H1 (cell line): ENCODE measurements around the gene PTCH1. TPM values are rescaled to one million over a fixed set of nuclear protein-coding genes. Genes with fewer than 3 reads are reported as not detected.

ENCODE experiments used
- CTCF ChIA-PET: fragments of 300-600 bp; sonication (Branson Sonifier 250); formaldehyde crosslinking; loops from one replicate; lab custom pipeline; 2021; ENCODE audit not compliant: partially characterized antibody; lab: Charles Lee
- POLR2A ChIA-PET: fragments of 300-600 bp; sonication (Branson Sonifier 250); formaldehyde crosslinking; loops from one replicate; lab custom pipeline; 2021; ENCODE audit warnings: inconsistent platforms; ENCODE audit not compliant: partially characterized antibody; lab: Charles Lee
- DNase-seq, 2 experiments: peaks; one replicate each; pipeline versions ENCODE4 v3.0.0 to v3.0.0-alpha.2; 2010 to 2022; ENCODE audit warnings: low spot score in 2 of 2, low read depth in 1 of 2, mixed read lengths in 1 of 2
- FAIRE-seq: peaks from 2 replicates; lab custom pipeline; 2011; peaks lifted over from hg19 to GRCh38; lab: Jason Lieb, UNC
- H2AFZ ChIP-seq: 2 replicates; pipeline ENCODE4 v1.8.1; 2012; ENCODE audit warnings: low read length, inconsistent platforms
- H2AK5ac ChIP-seq: 2 replicates; pipeline ENCODE4 v1.6.1; 2013; ENCODE audit warnings: low read depth, low read length
- H2BK120ac ChIP-seq: replicated peaks from 2 replicates; pipeline ENCODE3; 2013; ENCODE audit warnings: low read depth, low read length, inconsistent platforms
- H2BK12ac ChIP-seq: 2 replicates; pipeline ENCODE4 v1.6.1; 2013; ENCODE audit warnings: low read depth, low read length
- H2BK15ac ChIP-seq: 2 replicates; pipeline ENCODE4 v1.6.1; 2013; ENCODE audit warnings: low read length
- H2BK20ac ChIP-seq: 2 replicates; pipeline ENCODE4 v1.6.1; 2013; ENCODE audit warnings: low read length
- H2BK5ac ChIP-seq: 2 replicates; pipeline ENCODE4 v1.6.1; 2013; ENCODE audit warnings: low read depth, low read length
- H3K14ac ChIP-seq: 2 replicates; pipeline ENCODE4 v1.6.1; 2013; ENCODE audit warnings: inconsistent platforms; ENCODE audit not compliant: insufficient read length
- H3K18ac ChIP-seq: 2 replicates; pipeline ENCODE4 v1.6.1; 2013; ENCODE audit warnings: low read length; ENCODE audit errors: extremely low read depth
- H3K23ac ChIP-seq: 2 replicates; pipeline ENCODE4 v1.6.1; 2013; ENCODE audit warnings: inconsistent platforms; ENCODE audit not compliant: insufficient read length
- H3K23me2 ChIP-seq: 2 replicates; pipeline ENCODE4 v1.6.1; 2013; ENCODE audit warnings: low read depth, low read length
- H3K27ac ChIP-seq: 2 replicates; pipeline ENCODE4 v1.6.1; 2011; ENCODE audit warnings: low read depth, low read length, inconsistent platforms
- H3K27me3 ChIP-seq, 4 experiments: replicated peaks in 1 of 4; 1 replicate in 1 of 4; 2 replicates in 3 of 4; pipeline versions ENCODE4 v1.6.1 to v1.8.1; 2011 to 2013; ENCODE audit warnings: low read length in 3 of 4, mild to moderate bottlenecking in 3 of 4, inconsistent platforms in 2 of 4, mixed read lengths in 2 of 4, moderate library complexity in 1 of 4; ENCODE audit not compliant: control insufficient read depth in 3 of 4, insufficient read depth in 3 of 4; ENCODE audit errors: extremely low read depth in 1 of 4
- H3K36me3 ChIP-seq, 4 experiments: 2 replicates each; pipeline versions ENCODE4 v1.6.1 to v1.8.1; 2011 to 2013; ENCODE audit warnings: mild to moderate bottlenecking in 4 of 4, low read length in 3 of 4, moderate library complexity in 2 of 4, control low read depth in 1 of 4, inconsistent platforms in 1 of 4; ENCODE audit not compliant: insufficient read depth in 4 of 4, control insufficient read depth in 2 of 4
- H3K4ac ChIP-seq: replicated peaks from 2 replicates; pipeline ENCODE3; 2013; ENCODE audit warnings: low read length, low read depth, mixed read lengths, inconsistent platforms; ENCODE audit not compliant: insufficient read length
- H3K4me1 ChIP-seq, 4 experiments: replicated peaks in 1 of 4; 1 replicate in 1 of 4; 2 replicates in 3 of 4; pipeline versions ENCODE4 v1.6.1 to v1.8.1; 2011 to 2013; ENCODE audit warnings: low read length in 3 of 4, inconsistent platforms in 2 of 4, mixed read lengths in 1 of 4; ENCODE audit not compliant: insufficient read depth in 4 of 4, control insufficient read depth in 3 of 4
- H3K4me2 ChIP-seq, 2 experiments: 2 replicates each; pipeline versions ENCODE4 v1.6.1 to v1.8.1; 2011 to 2013; ENCODE audit warnings: low read depth in 2 of 2, low read length in 2 of 2, control low read depth in 1 of 2, inconsistent platforms in 1 of 2, mild to moderate bottlenecking in 1 of 2; ENCODE audit not compliant: insufficient read depth in 1 of 2
- H3K4me3 ChIP-seq, 4 experiments: fragments of 200-600, 300-600 bp in 1 of 4; sonication (generic), shearing (Covaris generic), sonication (Bioruptor Twin) in 1 of 4; 2 replicates each; pipeline versions ENCODE4 v1.5.1 to v1.8.1; 2011 to 2016; ENCODE audit warnings: low read length in 4 of 4, low read depth in 3 of 4, control low read depth in 2 of 4, inconsistent platforms in 2 of 4, mild to moderate bottlenecking in 2 of 4, mixed read lengths in 1 of 4, moderate library complexity in 1 of 4; ENCODE audit not compliant: insufficient read depth in 2 of 4; ENCODE audit errors: extremely low read depth in 1 of 4
- H3K56ac ChIP-seq: replicated peaks from 2 replicates; pipeline ENCODE3; 2013; ENCODE audit warnings: low read depth, mild to moderate bottlenecking, mixed read lengths, low read length, inconsistent platforms; ENCODE audit not compliant: insufficient read length
- H3K79me1 ChIP-seq: 2 replicates; pipeline ENCODE4 v1.6.1; 2013; ENCODE audit warnings: low read depth, low read length, control low read depth
- H3K79me2 ChIP-seq, 2 experiments: 2 replicates each; pipeline versions ENCODE4 v1.6.1 to v1.8.1; 2012 to 2013; ENCODE audit warnings: low read length in 2 of 2, mild to moderate bottlenecking in 2 of 2, inconsistent platforms in 1 of 2; ENCODE audit not compliant: insufficient read depth in 2 of 2, control insufficient read depth in 1 of 2
- H3K9ac ChIP-seq, 4 experiments: replicated peaks in 1 of 4; 1 replicate in 1 of 4; 2 replicates in 3 of 4; pipeline versions ENCODE4 v1.6.1 to v1.8.1; 2011 to 2013; ENCODE audit warnings: low read depth in 3 of 4, low read length in 3 of 4, control low read depth in 2 of 4, mild to moderate bottlenecking in 2 of 4, moderate library complexity in 2 of 4, inconsistent platforms in 1 of 4; ENCODE audit errors: extremely low read depth in 1 of 4
- H3K9me3 ChIP-seq, 2 experiments: 2 replicates each; pipeline versions ENCODE4 v1.6.1 to v1.8.1; 2012 to 2013; ENCODE audit warnings: mild to moderate bottlenecking in 2 of 2, moderate library complexity in 2 of 2, control low read depth in 1 of 2, inconsistent platforms in 1 of 2, low read depth in 1 of 2, low read length in 1 of 2, mixed read lengths in 1 of 2; ENCODE audit not compliant: insufficient read depth in 2 of 2
- H4K20me1 ChIP-seq, 2 experiments: replicated peaks in 1 of 2; 2 replicates each; pipeline versions ENCODE3 to v1.8.1; 2011 to 2013; ENCODE audit warnings: inconsistent platforms in 2 of 2, low read length in 2 of 2, mild to moderate bottlenecking in 1 of 2; ENCODE audit not compliant: insufficient read depth in 2 of 2, control insufficient read depth in 1 of 2
- H4K5ac ChIP-seq: 2 replicates; pipeline ENCODE4 v1.6.1; 2013; ENCODE audit warnings: low read length, low read depth, mixed read lengths, inconsistent platforms; ENCODE audit not compliant: insufficient read length
- H4K8ac ChIP-seq: 2 replicates; pipeline ENCODE4 v1.8.0; 2013; ENCODE audit warnings: mild to moderate bottlenecking, moderate library complexity, low read length, inconsistent platforms; ENCODE audit not compliant: insufficient read depth; ENCODE audit errors: extremely low read depth
- H4K91ac ChIP-seq: replicated peaks from 2 replicates; pipeline ENCODE3; 2013; ENCODE audit warnings: low read length, mixed read lengths, inconsistent platforms; ENCODE audit not compliant: insufficient read length
- FOSL1 ChIP-seq: IDR thresholded peaks from 2 replicates; pipeline ENCODE4 v1.6.1; 2011; ENCODE audit warnings: mild to moderate bottlenecking, low read depth, low read length, moderate library complexity; ENCODE audit not compliant: insufficient read depth
- GABPA ChIP-seq: IDR thresholded peaks from 2 replicates; pipeline ENCODE4 v1.6.1; 2011; ENCODE audit warnings: mild to moderate bottlenecking, low read length, moderate library complexity, borderline replicate concordance; ENCODE audit not compliant: insufficient read depth
- GTF2F1 ChIP-seq: IDR thresholded peaks from 2 replicates; pipeline ENCODE4 v1.6.1; 2012; ENCODE audit warnings: low read depth, low read length, improper control_type of control experiment, borderline replicate concordance
- MAFK ChIP-seq: IDR thresholded peaks from 2 replicates; pipeline ENCODE4 v1.6.1; 2012; ENCODE audit warnings: low read depth, mild to moderate bottlenecking, improper control_type of control experiment, low read length
- RBBP5 ChIP-seq: IDR thresholded peaks from 2 replicates; pipeline ENCODE4 v1.7.1; 2012; ENCODE audit warnings: low read depth, mild to moderate bottlenecking, inconsistent platforms, low read length, moderate library complexity, borderline replicate concordance
- RNF2 ChIP-seq: fragments of 200-900, 300-1000 bp; sonication (generic); IDR thresholded peaks from 2 replicates; pipeline ENCODE4 v1.7.1; 2016; ENCODE audit warnings: borderline replicate concordance, low read depth, mild to moderate bottlenecking, antibody characterized with exemption, low read length; ENCODE audit not compliant: poor library complexity, severe bottlenecking; ENCODE audit errors: missing control alignments
- SAP30 ChIP-seq: fragments of 300-600 bp; sonication (generic); IDR thresholded peaks from 2 replicates; pipeline ENCODE4 v1.7.1; 2012; ENCODE audit warnings: low read length, moderate library complexity, mild to moderate bottlenecking, inconsistent platforms; ENCODE audit not compliant: insufficient read depth, insufficient replicate concordance
- ZNF274 ChIP-seq: IDR thresholded peaks from 2 replicates; pipeline ENCODE4 v1.7.0; 2012; ENCODE audit warnings: low read length, borderline replicate concordance; ENCODE audit errors: extremely low read depth
- WGBS, 2 experiments: shearing (Covaris generic) in 1 of 2; methylation state at CpG; one replicate each; pipeline versions ENCODE4 v1.1.6 to v1.1.7; 2013 to 2015; ENCODE audit warnings: low lambda C conversion rate in 2 of 2, mixed read lengths in 2 of 2, inconsistent platforms in 1 of 2, low coverage in 1 of 2, missing lambda C conversion rate in 1 of 2; ENCODE audit not compliant: insufficient replicate concordance in 2 of 2, insufficient coverage in 1 of 2, insufficient read length in 1 of 2; ENCODE audit errors: extremely low coverage in 1 of 2, missing lambda C conversion rate in 1 of 2; 5-methylcytosine and 5-hydroxymethylcytosine counted together
- polyA plus RNA-seq, 7 experiments: library from polyadenylated mRNA; depleted of rRNA in 3 of 7; stranded (reverse) in 5 of 7; unstranded in 2 of 7; fragments of >200 nt in 5 of 7; fragments of 200-250 nt in 2 of 7; gene quantifications; 1 replicate in 5 of 7; 2 replicates in 1 of 7; 4 replicates in 1 of 7; pipeline versions ENCODE4 v1.2.1 to v1.2.3, GENCODE V29; 2011 to 2013; ENCODE audit warnings: missing spikeins in 2 of 7, mixed read lengths in 2 of 7
- total RNA-seq: library from RNA; stranded (reverse); fragmentation: NEBNext Ultra II Directional; extraction: Animal tissue kit (Norgen Biotek cat#: 25700); gene quantifications from 2 replicates; pipeline ENCODE4 v1.2.1, GENCODE V29; 2021

The PTCH1 gene
- total and polyA plus RNA-seq, 2 of the 8 experiments (the other 6 are each of a cell fraction or from before 2014, with no cell fraction given) = 6.4 to 34.1 TPM

GRCh38 chr9:95493402-95493801 is 23.4 kb downstream of the PTCH1 start:
- no peak for FAIRE-seq
- H3K4me2 ChIP-seq = no peak overlapping the region

More at GRCh38 chr9:95493402-95493801, 23.4 kb downstream of the PTCH1 start:
- no peak overlapping the region for H3K23ac ChIP-seq
- no peak overlapping the region for H3K4me3 ChIP-seq
- H3K4me1 ChIP-seq = peaks cover 8 to 29% (median 20%) of the 10 kb centered on the region in 4 experiments
- H4K5ac ChIP-seq = no peak overlapping the region
- H4K20me1 ChIP-seq = peaks cover 0 to 18% of the 10 kb centered on the region in 2 experiments
- no peak overlapping the region for H3K9ac ChIP-seq
- no peak overlapping the region for H2AK5ac ChIP-seq
- H3K18ac ChIP-seq = no peak overlapping the region
- H3K27ac ChIP-seq = no peak overlapping the region
- H3K9me3 ChIP-seq = no peaks in the 10 kb centered on the region
- no peak for TF ChIP-seq GTF2F1
- no peak for TF ChIP-seq SAP30
- no peak for TF ChIP-seq FOSL1
- no peak for TF ChIP-seq RNF2
- no peak for TF ChIP-seq GABPA
- TF ChIP-seq RBBP5 = no peak
- no peak for TF ChIP-seq MAFK
- TF ChIP-seq ZNF274 = no peak
- peaks cover 21% of the 10 kb centered on the region for H3K79me1 ChIP-seq
- no peak overlapping the region for H4K8ac ChIP-seq
- H2BK120ac ChIP-seq = no peak overlapping the region
- no peak overlapping the region for H4K91ac ChIP-seq
- WGBS, 2 experiments = 86% methylated on average over 5 of the region's 5 CpGs; no CpG with 5 or more reads in 1 of the 2 experiments
- H2AFZ ChIP-seq = no peak overlapping the region
- no peak overlapping the region for H3K4ac ChIP-seq
- H2BK15ac ChIP-seq = peak overlapping the region; percentile 10; the same call in 1 of the 2 replicates
- no peaks in the 10 kb centered on the region for H3K23me2 ChIP-seq
- ChIA-PET POLR2A (no interaction called here), CTCF (interaction anchor here (1.5 kb wide), 1 partner anchor 10 kb away, joined by 3 read pairs; no protein-coding TSS in a partner anchor)
- no peak for DNase-seq
- H2BK12ac ChIP-seq = no peak overlapping the region
- H2BK5ac ChIP-seq = no peak overlapping the region
- H3K36me3 ChIP-seq = peaks cover 0 to 5% (median 0%) of the 10 kb centered on the region in 4 experiments; a peak in 2 of 8 replicates
- H3K27me3 ChIP-seq = no peaks in the 10 kb centered on the region
- no peak overlapping the region for H3K14ac ChIP-seq
- no peak overlapping the region for H2BK20ac ChIP-seq
- H3K56ac ChIP-seq = no peak overlapping the region
- H3K79me2 ChIP-seq = peaks cover 15 to 95% of the 10 kb centered on the region in 2 experiments
